CD4-positive, alpha-beta T cell treated with Interleukin-10 for 1 hour (primary cell): ENCODE results near the gene MT1A.

Source experiments
- DNase-seq: peaks from one replicate; pipeline ENCODE4 v3.0.0-alpha.2; 2020

The MT1A gene

DNA sequence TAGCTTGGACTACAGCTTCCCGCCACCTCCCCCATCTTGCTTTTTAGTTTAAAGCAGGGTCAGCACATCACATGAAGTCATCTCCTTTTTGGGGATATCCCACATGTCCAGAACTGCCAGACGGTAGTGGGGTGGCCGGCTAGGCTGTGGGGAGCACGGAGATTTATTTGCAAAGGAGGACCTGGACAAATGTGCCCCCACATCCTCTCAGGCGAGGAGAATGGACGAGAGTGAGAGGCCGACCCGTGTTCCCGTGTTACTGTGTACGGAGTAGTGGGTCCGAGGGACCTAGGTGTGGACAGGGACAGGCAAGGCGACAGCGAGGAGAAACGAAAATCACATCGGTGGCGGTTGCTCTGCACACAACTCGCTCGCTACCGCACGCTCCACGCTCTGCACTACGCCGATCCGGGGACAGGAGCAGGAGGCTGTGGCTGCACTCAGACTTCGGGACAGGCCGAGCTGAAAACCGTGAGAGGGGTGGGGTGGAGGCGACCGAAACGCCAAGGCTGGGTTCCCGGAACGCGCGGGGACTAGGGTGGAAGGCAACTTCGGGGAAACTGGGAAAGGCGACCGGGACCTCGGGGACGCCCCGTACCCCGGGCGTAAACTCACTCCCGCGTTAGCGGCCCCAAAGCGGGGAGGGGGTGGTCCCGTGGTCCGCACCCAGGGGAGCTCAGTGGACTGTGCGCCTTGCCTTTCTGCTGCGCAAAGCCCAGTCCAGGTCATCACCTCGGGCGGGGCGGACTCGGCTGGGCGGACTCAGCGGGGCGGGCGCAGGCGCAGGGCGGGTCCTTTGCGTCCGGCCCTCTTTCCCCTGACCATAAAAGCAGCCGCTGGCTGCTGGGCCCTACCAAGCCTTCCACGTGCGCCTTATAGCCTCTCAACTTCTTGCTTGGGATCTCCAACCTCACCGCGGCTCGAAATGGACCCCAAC, at the start of gene MT1A:
TSS of gene MT1A (plus strand) at position 853 of the 937 bp plus-strand sequence. CDS start at position 926, 73 bp downstream.
- no peak for DNase-seq

GRCh38 chr16:56588781-56589140, 49.7 kb upstream of the MT1A start:
- no peak for DNase-seq

GRCh38 chr16:56589141-56590039, 49.1 kb upstream of the MT1A start, which contains the start of gene MT3:
MT3 (plus strand) TSS chr16:56589528; CDS start chr16:56589591, 63 bp downstream.
- no peak for DNase-seq

- no peak for DNase-seq
These were observed 46.9 kb upstream of the MT1A start for GRCh38 chr16:56591377-56592060.

DNA sequence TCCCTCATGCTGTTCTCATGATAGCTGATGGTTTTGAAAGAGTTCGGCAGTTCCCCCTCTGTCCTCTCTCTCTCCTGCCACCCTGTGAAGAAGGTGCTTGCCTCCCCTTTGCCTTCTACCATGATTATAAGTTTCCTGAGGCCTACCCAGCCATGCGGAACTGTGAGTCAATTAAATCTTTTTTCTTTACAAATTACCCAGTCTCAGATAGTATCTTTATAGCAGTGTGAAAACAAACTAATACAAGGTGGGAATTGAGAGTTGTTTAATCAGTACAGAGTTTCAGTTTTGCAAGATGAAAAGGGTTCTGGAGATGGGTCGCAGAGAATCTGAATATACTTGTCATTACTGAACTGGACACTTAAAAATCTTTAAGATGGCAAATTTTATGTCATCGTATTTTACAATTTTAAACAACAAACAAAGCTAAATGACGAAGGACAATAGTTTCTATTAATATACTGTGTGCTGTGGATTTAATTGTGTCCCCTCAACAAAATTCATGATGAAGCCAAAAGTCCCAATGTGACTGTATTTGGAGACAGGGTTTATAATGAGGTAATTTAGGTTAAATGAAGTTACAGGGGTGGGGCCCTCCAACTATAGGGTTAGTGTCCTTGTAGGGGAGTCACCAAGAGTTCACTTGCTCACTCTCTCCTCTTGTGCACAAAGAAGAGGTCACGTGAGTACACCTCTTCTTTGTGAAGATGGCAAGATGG, 44.7 kb upstream of the MT1A start:
- no peak for DNase-seq

GRCh38 chr16:56594292-56594619, 44.2 kb upstream of the MT1A start:
- no peak for DNase-seq

DNA sequence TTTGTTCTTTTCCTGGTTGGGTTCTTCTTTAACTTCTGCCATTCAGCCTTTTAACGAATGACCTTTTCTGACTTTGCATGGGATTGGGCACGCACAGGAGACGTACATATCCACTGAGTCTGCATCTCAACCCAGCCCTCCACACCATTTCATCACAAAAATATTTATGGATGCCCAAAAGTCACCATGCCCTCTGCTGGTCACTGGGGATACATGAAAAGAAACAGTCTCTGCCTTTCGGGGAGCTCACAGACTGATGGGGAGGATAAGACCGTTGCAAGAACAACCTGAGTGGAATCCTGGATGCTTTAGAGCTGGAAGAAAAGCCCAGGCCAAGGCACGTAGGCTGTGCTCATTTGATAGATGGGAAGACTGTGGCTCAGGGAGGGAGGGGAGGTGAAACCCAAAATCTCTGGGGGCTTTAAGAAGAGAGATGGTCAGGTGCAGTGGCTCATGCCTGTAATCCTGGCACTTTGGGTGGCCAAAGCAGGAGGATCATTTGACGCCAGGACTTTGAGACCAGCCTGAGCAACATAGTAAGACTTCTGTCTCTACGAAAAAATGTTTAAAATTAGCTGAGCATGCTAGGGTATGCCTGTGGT, 38.0 kb upstream of the MT1A start:
- peak; percentile 60 for DNase-seq

DNA sequence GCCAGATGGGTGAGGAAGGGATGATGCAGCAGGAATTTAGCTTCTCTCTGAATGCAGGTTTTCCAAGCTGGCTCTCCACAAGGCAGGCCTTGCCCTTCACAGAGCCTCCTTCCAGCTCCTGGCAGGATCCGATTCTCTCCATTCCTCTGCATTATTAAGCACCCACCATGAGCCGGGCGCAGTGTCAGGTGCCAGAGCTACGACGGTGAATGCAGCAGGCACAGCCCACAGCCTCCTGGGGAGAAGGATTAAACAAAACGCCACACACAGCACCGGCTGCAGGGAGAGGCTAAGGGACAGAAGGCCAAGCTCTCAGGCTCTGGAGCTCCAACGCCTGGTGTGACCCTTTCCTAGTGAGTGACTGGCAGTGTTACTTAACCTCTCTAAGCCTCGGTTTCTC, 37.1 kb upstream of the MT1A start:
- DNase-seq = no peak

DNA sequence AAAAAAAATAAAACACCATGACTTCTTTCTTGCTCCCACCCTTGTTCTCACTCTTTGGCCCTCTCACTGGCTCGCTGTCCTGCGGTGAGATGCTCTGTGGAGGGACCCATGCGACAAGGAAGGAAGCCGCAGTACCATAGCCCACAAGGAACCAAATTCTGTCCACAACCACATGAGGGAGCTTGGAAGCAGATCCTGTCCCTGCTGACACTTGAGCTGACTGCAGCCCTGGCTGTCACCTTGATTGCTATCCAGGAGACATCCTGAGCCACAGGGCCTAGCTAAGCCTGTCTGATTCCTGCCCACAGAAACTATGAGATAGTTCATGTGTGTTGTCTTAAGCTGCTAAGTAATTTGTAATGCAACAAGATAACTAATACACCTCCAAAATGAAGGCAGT, 34.9 kb upstream of the MT1A start:
- DNase-seq = no peak

- no peak for DNase-seq
These were observed 33.5 kb upstream of the MT1A start for GRCh38 chr16:56604966-56605365.

GRCh38 chr16:56605475-56605874, 33.0 kb upstream of the MT1A start:
- no peak for DNase-seq

DNA sequence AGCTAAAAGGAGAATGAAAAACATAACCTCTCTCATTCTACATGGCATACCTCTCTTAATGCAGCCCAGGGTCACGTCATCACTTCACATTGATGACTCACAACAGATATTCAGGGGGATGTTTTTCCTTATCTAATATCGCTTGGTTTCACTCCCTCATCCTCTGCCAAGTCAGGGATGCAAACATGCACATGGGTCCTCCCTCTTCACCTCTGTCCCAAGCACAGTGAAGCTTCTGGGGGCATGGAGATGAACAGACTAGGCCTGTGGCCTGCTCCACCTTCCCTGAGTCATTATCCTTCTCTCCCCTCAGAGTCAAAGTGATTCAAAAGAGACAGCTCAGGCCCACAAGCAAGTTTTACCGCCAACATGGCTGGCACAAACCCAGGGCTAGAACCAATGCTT, 32.4 kb upstream of the MT1A start:
- no peak for DNase-seq

DNA sequence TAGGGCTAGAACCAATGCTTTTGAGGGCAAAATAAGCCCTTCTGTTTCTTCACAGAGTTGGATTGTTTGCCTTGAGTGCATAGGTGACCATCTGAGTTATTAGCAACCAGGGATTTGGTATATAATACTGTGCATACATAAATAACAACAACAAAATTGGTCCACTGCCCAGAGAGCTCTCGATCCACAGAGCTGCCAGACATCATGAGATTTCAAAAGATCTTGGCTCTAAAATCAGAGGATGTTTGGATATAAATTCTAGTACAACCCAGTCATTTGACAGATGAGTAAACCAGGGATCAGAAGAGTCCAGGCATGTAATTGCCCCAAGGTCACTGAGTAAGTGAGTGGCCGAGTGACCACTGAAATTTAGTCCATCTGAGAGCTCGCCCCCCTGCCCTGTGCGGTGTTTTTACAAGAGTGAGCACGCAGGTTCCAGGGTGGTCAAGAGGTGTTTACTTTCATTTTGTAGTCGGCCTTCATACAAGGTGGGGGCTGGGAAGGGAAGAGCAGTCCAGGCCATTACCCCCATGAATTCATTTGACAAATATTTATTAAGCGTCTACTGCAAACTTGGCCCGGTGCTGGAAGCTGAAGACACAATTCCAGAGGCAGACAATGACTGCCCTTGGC, 31.9 kb upstream of the MT1A start:
- DNase-seq = no peak

GRCh38 chr16:56607109-56607618, 31.3 kb upstream of the MT1A start:
- DNase-seq = no peak

DNA sequence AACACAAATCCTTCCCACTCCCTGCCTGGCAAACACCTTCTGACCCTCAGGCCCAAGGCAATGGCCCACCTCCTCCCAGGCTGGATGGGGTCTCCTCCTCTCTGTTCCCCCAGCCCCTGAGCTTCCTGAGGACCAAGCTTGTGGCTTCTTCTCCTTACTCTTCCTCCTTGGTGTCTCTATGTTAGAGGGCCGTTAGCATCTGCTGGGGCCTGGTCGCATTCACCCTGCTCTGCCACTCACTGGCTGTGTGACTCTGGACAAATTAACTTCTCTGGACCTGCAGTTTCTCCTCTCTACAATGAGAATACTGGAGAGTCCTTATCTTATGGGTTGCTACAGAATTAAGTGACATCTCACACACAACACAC, 30.8 kb upstream of the MT1A start:
- no peak for DNase-seq

GRCh38 chr16:56608043-56608875, 30.2 kb upstream of the MT1A start, which contains the start of gene MT2A:
MT2A (plus strand) TSS chr16:56608584; CDS start chr16:56608656, 72 bp downstream.
- DNase-seq = peak; percentile 85

DNA sequence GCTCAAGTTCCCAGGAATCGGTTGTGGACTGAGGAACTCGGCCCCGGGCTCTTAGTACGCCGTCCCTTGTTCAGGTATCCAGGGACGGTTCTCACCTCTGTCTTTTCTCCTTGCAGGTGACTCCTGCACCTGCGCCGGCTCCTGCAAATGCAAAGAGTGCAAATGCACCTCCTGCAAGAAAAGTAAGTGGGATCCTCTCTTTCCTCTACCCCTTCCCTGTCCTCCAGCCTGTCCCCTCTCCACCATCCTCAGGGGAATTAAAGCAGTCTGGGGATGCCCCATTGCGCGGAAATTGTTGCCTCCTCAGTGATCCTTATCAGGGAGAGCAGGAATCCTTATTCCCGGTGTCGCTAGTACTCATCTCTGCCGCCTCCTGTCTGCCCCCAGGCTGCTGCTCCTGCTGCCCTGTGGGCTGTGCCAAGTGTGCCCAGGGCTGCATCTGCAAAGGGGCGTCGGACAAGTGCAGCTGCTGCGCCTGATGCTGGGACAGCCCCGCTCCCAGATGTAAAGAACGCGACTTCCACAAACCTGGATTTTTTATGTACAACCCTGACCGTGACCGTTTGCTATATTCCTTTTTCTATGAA, 29.5 kb upstream of the MT1A start:
- DNase-seq = no peak

- peak; percentile 78 for DNase-seq
These were observed 29.0 kb upstream of the MT1A start for GRCh38 chr16:56609463-56609921.

DNA sequence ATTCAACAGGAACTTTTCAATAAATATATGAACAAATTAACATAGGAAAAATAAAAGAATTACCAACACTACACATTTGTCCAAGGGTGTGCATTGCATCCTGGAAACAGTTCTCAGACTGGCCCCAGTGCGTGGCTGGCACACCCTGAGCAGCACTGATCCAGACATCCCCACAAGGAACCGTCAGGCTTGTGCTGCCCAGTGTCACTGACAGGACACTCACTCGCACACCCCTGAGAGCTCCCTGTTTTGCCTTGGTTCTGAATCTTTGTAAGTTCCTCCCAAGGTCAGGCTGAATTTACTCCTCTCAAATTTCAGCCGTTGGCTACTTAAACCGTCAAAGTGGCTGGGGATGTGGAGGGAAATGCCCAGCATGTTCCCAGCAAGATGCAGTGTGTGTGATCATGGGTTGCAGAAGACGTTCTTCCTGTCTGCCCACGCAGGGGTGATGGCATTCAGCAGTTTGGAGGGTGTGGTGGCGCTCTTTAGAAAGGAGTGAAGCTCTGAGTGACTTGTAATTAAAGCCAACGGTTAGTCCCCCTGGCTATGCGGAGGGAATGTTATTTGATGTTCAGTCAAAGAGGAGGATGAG, 28.4 kb upstream of the MT1A start:
- DNase-seq = peak; percentile 74
